Kidney (tissue), 14 donors: ENCODE results near the gene LIME1. TPM values are rescaled to one million over a fixed set of nuclear protein-coding genes. Genes with fewer than 3 reads are reported as not detected.
A peak's percentile ranks its signal among the peaks of the same experiment; 100 is the strongest.

ENCODE experiments used
- DNase-seq, 5 donors: peaks; one replicate each; pipeline ENCODE4 v3.0.0-alpha.2; 2013 to 2020
- FAIRE-seq: peaks from 2 replicates; lab custom pipeline; 2012; peaks lifted over from hg19 to GRCh38; lab: Jason Lieb, UNC
- H3K27ac ChIP-seq, 2 donors: one replicate each; pipeline ENCODE4 v1.7.0; 2013; ENCODE audit warnings: low read depth in 2 of 2, low read length in 2 of 2, inconsistent platforms in 1 of 2
- H3K27me3 ChIP-seq: one replicate; pipeline ENCODE4 v1.7.1; 2013; ENCODE audit warnings: low read length, inconsistent platforms; ENCODE audit not compliant: control insufficient read depth, insufficient read depth
- H3K36me3 ChIP-seq, 3 donors: one replicate each; pipeline versions ENCODE4 v1.7.0 to v1.7.1; 2013; ENCODE audit warnings: low read length in 3 of 3, control low read depth in 1 of 3, inconsistent platforms in 1 of 3; ENCODE audit not compliant: insufficient read depth in 3 of 3, control insufficient read depth in 2 of 3
- H3K4me1 ChIP-seq, 3 donors: one replicate each; pipeline versions ENCODE4 v1.7.0 to v1.7.1; 2013; ENCODE audit warnings: low read length in 3 of 3, inconsistent platforms in 1 of 3, low read depth in 1 of 3; ENCODE audit not compliant: control insufficient read depth in 2 of 3, insufficient read depth in 2 of 3
- H3K4me3 ChIP-seq, 3 donors: one replicate each; pipeline versions ENCODE4 v1.7.0 to v1.8.1; 2013; ENCODE audit warnings: low read length in 3 of 3, control low read depth in 1 of 3, inconsistent platforms in 1 of 3
- H3K9ac ChIP-seq, 3 donors: one replicate each; pipeline versions ENCODE4 v1.7.0 to v1.7.1; 2013; ENCODE audit warnings: low read length in 3 of 3, control low read depth in 1 of 3, inconsistent platforms in 1 of 3
- H3K9me3 ChIP-seq, 3 donors: one replicate each; pipeline versions ENCODE4 v1.7.0 to v1.7.1; 2013; ENCODE audit warnings: low read length in 3 of 3, control low read depth in 1 of 3, inconsistent platforms in 1 of 3; ENCODE audit not compliant: control insufficient read depth in 2 of 3, insufficient read depth in 1 of 3
- intact Hi-C: fragments of 100-400 bp; cut with DNase I; formaldehyde crosslinking; loops from one replicate; pipeline ENCODE4 v1.11.1; 2022
- polyA plus RNA-seq: library from polyadenylated mRNA; stranded (reverse); fragments of 350-450 nt; fragmentation: Illumina TruSeq; extraction: RNeasy Lipid Tissue Mini Kit (QIAGEN cat#74804); gene quantifications from one replicate; pipeline ENCODE4 v1.2.3, GENCODE V29; 2014; ENCODE audit warnings: low read depth, low replicate concordance; ENCODE audit not compliant: insufficient read depth
- total RNA-seq: library from RNA; stranded (reverse); fragmentation: NEBNext Ultra II Directional; extraction: Animal tissue kit (Norgen Biotek cat#: 25700); gene quantifications from one replicate; pipeline ENCODE4 v1.2.1, GENCODE V29; 2021
- TF ChIP-seq, protein P1 (sequence below): IDR thresholded peaks from 3 replicates; pipeline ENCODE4 v1.5.1; 2012; ENCODE audit warnings: mild to moderate bottlenecking, moderate library complexity, borderline replicate concordance; ENCODE audit not compliant: insufficient read depth; ENCODE audit errors: extremely low read depth
- donor health status: control.
- donor health status: control.
- donor health status: control.
- donor health status: control.
- donor health status: control.
- donor health status: DM: yes; HTN: yes; CAD: no.
- donor health status: Normal renal cell carcinoma (clear cell type).

LIME1 gene
- total and polyA plus RNA-seq, 2 donors from 2014 or later: 12.1 to 114 TPM

DNA sequence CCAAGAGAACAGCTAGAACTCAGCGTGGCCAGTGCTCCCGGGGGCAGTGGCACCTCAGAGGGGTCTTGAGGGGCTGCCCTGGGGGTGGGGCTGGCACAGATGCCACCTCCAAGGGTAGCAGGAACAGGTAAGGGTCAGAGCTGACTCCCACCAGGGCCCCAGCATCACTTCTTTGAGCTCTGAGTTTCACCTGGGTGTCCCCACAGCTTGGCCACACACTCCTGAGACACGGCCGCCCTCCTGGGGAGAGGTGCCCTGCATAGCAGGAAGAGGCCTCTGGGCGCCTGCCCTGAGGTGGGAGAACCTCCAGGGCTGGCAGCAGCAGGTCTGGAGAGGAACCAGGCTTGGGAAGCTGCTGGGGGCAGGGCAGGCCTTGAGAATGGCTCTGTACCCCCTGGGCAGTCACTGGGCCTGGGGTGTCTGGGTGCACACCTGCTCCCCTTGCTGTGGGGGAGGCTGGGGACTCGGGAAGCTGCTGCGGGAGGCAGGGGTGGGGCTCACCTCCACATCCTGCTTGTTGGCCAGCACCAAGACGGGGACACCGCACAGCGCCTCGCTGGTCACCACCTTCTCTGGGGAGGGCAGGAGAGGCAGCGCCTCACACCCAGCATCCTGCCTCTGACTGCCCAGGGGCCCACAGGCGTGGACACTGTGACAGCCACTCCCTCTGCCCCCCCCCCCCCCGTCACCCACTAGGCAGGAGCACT, 35.0 kb upstream of the LIME1 start:
- H3K9me3 ChIP-seq: no peaks in the 10 kb centered on the region
- TF ChIP-seq, protein P1, sequence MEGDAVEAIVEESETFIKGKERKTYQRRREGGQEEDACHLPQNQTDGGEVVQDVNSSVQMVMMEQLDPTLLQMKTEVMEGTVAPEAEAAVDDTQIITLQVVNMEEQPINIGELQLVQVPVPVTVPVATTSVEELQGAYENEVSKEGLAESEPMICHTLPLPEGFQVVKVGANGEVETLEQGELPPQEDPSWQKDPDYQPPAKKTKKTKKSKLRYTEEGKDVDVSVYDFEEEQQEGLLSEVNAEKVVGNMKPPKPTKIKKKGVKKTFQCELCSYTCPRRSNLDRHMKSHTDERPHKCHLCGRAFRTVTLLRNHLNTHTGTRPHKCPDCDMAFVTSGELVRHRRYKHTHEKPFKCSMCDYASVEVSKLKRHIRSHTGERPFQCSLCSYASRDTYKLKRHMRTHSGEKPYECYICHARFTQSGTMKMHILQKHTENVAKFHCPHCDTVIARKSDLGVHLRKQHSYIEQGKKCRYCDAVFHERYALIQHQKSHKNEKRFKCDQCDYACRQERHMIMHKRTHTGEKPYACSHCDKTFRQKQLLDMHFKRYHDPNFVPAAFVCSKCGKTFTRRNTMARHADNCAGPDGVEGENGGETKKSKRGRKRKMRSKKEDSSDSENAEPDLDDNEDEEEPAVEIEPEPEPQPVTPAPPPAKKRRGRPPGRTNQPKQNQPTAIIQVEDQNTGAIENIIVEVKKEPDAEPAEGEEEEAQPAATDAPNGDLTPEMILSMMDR: no peak
- no peak overlapping the region for H3K27ac ChIP-seq
- no peak overlapping the region for H3K9ac ChIP-seq
- peaks cover 0 to 13% (median 2%) of the 10 kb centered on the region in 3 donors for H3K4me1 ChIP-seq
- FAIRE-seq (no peak), DNase-seq (peak in 2 of 5 donors; percentile 50 to 78)
- H3K27me3 ChIP-seq: no peaks in the 10 kb centered on the region
- intact Hi-C loops: no loop called here
- no peak overlapping the region for H3K4me3 ChIP-seq
- H3K36me3 ChIP-seq: peaks cover 2 to 28% (median 11%) of the 10 kb centered on the region in 3 donors

- TF ChIP-seq, protein P1: no peak
- H3K36me3 ChIP-seq: peaks cover 2 to 28% (median 11%) of the 10 kb centered on the region in 3 donors
- no peaks in the 10 kb centered on the region for H3K9me3 ChIP-seq
- H3K4me3 ChIP-seq: no peak overlapping the region
- H3K4me1 ChIP-seq: peaks cover 0 to 13% (median 6%) of the 10 kb centered on the region in 3 donors
- no peak overlapping the region for H3K9ac ChIP-seq
- H3K27ac ChIP-seq: no peak overlapping the region
- intact Hi-C loops: no loop called here
- peak in 1 of 5 donors; percentile 75 for DNase-seq
- no peaks in the 10 kb centered on the region for H3K27me3 ChIP-seq
- no peak for FAIRE-seq
These were observed 34.3 kb upstream of the LIME1 start for GRCh38 chr20:63702036-63702665.

DNA sequence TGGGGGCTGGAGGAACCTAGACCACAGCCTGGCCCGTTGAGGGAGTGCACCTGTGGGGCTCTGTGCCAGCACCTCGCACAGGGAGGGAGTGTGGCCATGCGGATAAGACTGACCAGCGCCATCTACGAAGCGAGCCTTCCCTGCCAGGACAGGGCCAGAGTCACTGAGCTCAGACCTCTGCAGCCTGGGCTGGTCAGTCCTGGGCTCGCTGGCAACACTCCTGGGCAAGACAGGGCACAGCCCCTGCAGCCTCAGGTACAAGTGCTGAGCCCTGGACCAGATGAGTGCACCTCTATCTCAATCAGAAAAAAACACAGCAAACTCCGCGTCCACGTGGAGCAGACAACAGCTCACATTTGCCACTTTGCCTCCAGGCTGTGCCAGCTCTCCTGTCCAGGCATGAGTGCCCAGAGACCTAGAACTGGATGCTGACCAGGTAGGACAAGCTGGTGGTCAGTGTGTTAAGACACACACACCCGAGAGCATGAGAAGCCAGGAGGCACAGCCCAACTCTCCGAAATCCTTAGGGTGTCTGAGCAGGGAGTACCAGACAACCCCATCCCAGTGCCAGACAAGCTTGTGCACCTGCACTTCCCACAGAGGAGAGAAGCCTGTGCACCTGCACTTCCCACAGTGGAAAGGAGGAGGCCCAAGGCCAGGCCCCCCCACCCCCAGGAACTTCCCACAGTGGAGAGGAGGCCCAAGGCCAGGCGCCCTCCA, 33.6 kb upstream of the LIME1 start:
- DNase-seq (no peak), FAIRE-seq (no peak)
- Histone ChIP-seq H3K4me1 (peaks cover 0 to 7% (median 6%) of the 10 kb centered on the region in 3 donors), H3K27me3 (no peaks in the 10 kb centered on the region), H3K9me3 (no peaks in the 10 kb centered on the region), H3K9ac (no peak overlapping the region), H3K4me3 (no peak overlapping the region), H3K27ac (no peak overlapping the region), H3K36me3 (peaks cover 2 to 28% (median 11%) of the 10 kb centered on the region in 3 donors)
- intact Hi-C loops: no loop called here
- TF ChIP-seq, protein P1: no peak
